ENCODE results near the gene SCARB2. TPM values are rescaled to one million over a fixed set of nuclear protein-coding genes. Genes with fewer than 3 reads are reported as not detected.

Gene SCARB2
- total and polyA plus RNA-seq, 7 donors, result 58.5 to 199 (median 109) TPM

DNA sequence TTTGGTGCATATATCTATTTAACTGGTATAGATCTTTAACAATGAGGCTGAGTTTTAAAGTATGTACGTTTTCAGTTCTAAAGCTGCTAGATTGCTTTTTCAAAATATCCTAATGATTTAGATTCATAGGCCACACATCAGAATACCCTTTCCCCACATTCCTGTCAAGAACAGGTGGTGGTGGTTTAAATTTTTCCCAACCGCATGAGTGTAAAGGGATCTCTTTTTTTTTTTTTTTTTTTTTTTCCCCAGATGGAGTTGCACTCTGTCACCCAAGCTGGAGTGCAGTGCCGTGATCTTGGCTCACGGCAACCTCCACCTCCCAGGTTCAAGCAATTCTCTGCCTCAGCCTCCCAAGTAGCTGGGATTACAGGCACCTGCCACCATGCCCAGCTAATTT lies 93.4 kb downstream of the SCARB2 start:
- H3K4me3 ChIP-seq, result no peak overlapping the region
- intact Hi-C loops (cut with DNase I), result no loop called here
- no peaks in the 10 kb centered on the region for H3K4me1 ChIP-seq
- TF ChIP-seq, protein P1, sequence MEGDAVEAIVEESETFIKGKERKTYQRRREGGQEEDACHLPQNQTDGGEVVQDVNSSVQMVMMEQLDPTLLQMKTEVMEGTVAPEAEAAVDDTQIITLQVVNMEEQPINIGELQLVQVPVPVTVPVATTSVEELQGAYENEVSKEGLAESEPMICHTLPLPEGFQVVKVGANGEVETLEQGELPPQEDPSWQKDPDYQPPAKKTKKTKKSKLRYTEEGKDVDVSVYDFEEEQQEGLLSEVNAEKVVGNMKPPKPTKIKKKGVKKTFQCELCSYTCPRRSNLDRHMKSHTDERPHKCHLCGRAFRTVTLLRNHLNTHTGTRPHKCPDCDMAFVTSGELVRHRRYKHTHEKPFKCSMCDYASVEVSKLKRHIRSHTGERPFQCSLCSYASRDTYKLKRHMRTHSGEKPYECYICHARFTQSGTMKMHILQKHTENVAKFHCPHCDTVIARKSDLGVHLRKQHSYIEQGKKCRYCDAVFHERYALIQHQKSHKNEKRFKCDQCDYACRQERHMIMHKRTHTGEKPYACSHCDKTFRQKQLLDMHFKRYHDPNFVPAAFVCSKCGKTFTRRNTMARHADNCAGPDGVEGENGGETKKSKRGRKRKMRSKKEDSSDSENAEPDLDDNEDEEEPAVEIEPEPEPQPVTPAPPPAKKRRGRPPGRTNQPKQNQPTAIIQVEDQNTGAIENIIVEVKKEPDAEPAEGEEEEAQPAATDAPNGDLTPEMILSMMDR (IDR thresholded peaks at IDR 0.05), result no peak
- no peaks in the 10 kb centered on the region for H3K27me3 ChIP-seq (ENCODE audit: insufficient read depth in 3 of 3, low read length in 2 of 3)
- 44 to 58% (median 49%) methylated on average over 4 of the region's 4 CpGs for WGBS, 3 donors
- H3K36me3 ChIP-seq (ENCODE audit: insufficient read depth in 1 of 2, low read depth in 1 of 2), result peaks cover 0 to 88% of the 10 kb centered on the region in 2 donors
- H3K27ac ChIP-seq, result no peak overlapping the region
- no peak for DNase-seq
- no peaks in the 10 kb centered on the region for H3K9me3 ChIP-seq
- peak in 1 of 4 donors; percentile 23 for ATAC-seq

DNA sequence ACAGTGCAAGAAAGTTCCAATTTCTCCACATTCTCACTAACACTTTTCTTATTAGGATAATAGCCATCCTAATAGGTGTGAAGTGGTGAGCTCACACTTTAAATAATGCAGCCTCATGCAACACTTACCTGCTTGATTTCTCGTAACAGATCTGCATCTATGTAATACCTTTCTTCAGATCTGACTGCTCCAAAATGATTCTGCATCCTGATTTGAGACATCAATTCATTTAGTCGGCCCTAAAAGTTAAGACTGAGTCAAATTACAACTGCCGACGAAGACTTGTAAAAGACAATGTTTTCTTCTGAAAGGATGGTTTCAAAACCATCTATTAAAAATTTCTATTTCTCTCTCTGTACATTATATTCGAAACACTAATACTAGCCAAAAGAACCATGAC lies 96.1 kb downstream of the SCARB2 start:
- intact Hi-C loops (cut with DNase I), result loop anchor here in 1 of 2 donors (10.0 kb wide), 1 partner anchor 323 kb away; no protein-coding TSS in a partner anchor
- Histone ChIP-seq H3K27me3 (ENCODE audit: insufficient read depth in 3 of 3, low read length in 2 of 3) (no peaks in the 10 kb centered on the region), H3K36me3 (ENCODE audit: insufficient read depth in 1 of 2, low read depth in 1 of 2) (peaks cover 7 to 91% of the 10 kb centered on the region in 2 donors), H3K27ac (no peak overlapping the region), H3K4me3 (no peak overlapping the region), H3K9me3 (no peaks in the 10 kb centered on the region), H3K4me1 (no peaks in the 10 kb centered on the region)
- WGBS, 3 donors, result 95 to 99% (median 96%) methylated on average over 5 of the region's 5 CpGs
- TF ChIP-seq, protein P1 (IDR thresholded peaks at IDR 0.05), result no peak
- DNase-seq (no peak), ATAC-seq (no peak)

DNA sequence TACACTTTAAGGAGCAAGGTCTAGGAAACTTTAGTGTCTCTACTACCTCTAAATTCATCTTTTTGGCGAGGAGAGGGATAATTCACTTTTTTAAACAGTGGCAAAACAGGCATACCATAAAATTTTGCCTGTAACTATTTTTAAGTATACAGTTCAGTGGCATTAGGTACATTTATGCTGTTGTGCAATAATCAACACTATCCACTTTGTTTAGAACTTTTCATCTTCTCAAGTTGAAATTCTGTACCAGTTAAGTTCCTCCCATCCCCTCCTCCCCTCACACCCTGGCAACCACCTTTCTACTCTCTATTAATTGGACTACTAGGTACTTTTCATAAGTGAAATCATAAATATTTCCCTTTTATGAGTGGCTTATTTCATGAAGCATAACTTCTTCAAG lies 96.8 kb downstream of the SCARB2 start:
- ATAC-seq, result no peak
- Histone ChIP-seq H3K9me3 (no peaks in the 10 kb centered on the region), H3K36me3 (ENCODE audit: insufficient read depth in 1 of 2, low read depth in 1 of 2) (peaks cover 7 to 91% of the 10 kb centered on the region in 2 donors), H3K4me1 (no peaks in the 10 kb centered on the region), H3K27ac (no peak overlapping the region), H3K4me3 (no peak overlapping the region), H3K27me3 (ENCODE audit: insufficient read depth in 3 of 3, low read length in 2 of 3) (no peaks in the 10 kb centered on the region)
- WGBS, 3 donors, result 98 to 100% (median 100%) methylated on average over 1 of the region's 1 CpG
- intact Hi-C loops (cut with DNase I), result loop anchor here in 1 of 2 donors (10.0 kb wide), 1 partner anchor 322 kb away; no protein-coding TSS in a partner anchor
- no peak for DNase-seq
- TF ChIP-seq, protein P1 (IDR thresholded peaks at IDR 0.05), result no peak

Other genes with a start within 250 kb of the SCARB2 start
- 10 to 100 TPM; 27.0 to 44.3 (median 30.7) TPM for gene SDAD1, start 222.9 kb downstream of the SCARB2 start, total RNA-seq
- gene SDAD1, start 222.9 kb downstream of the SCARB2 start, polyA plus RNA-seq, result 10 to 100 TPM; 18.6 to 34.6 (median 21.5) TPM
- gene CXCL9, start 206.3 kb downstream of the SCARB2 start, total RNA-seq, result under 1 TPM; 0.10 to 0.51 (median 0.44) TPM
- gene CXCL9, start 206.3 kb downstream of the SCARB2 start, polyA plus RNA-seq, result under 1 TPM; 0.03 to 0.14 (median 0.11) TPM
- gene CXCL10, start 190.3 kb downstream of the SCARB2 start, total RNA-seq, result 1 to 10 TPM in 1 of 4 donors, under 1 TPM in 2, not detected in 1; 0.29 to 1.5 (median 0.32) TPM
- under 1 TPM; 0.06 to 0.17 (median 0.16) TPM for gene CXCL10, start 190.3 kb downstream of the SCARB2 start, polyA plus RNA-seq
- under 1 TPM in 1 of 4 donors, not detected in 3; 0.37 TPM for gene CXCL11, start 177.8 kb downstream of the SCARB2 start, total RNA-seq
- under 1 TPM in 2 of 3 donors, not detected in 1; 0.03 to 0.15 TPM for gene CXCL11, start 177.8 kb downstream of the SCARB2 start, polyA plus RNA-seq
- 100 to 1,000 TPM in 3 of 4 donors, 10 to 100 TPM in 1; 64.6 to 218 (median 138) TPM for gene ART3, start 139.1 kb downstream of the SCARB2 start, total RNA-seq
- 100 to 1,000 TPM in 2 of 3 donors, 10 to 100 TPM in 1; 33.1 to 199 (median 108) TPM for gene ART3, start 139.1 kb downstream of the SCARB2 start, polyA plus RNA-seq
- gene NUP54, start 65.4 kb downstream of the SCARB2 start, total RNA-seq, result 10 to 100 TPM; 14.1 to 25.9 (median 17.6) TPM
- gene NUP54, start 65.4 kb downstream of the SCARB2 start, polyA plus RNA-seq, result 10 to 100 TPM; 14.2 to 26.0 (median 25.4) TPM
- gene FAM47E, start 37.9 kb upstream of the SCARB2 start, total RNA-seq, result 1 to 10 TPM; 1.7 to 4.6 (median 3.2) TPM
- gene FAM47E, start 37.9 kb upstream of the SCARB2 start, polyA plus RNA-seq, result 1 to 10 TPM; 1.2 to 2.6 (median 1.5) TPM
- gene STBD1, start 92.9 kb upstream of the SCARB2 start, total RNA-seq, result 10 to 100 TPM; 39.8 to 59.7 (median 47.2) TPM
- 10 to 100 TPM; 11.7 to 52.2 (median 32.2) TPM for gene STBD1, start 92.9 kb upstream of the SCARB2 start, polyA plus RNA-seq
- under 1 TPM in 3 of 4 donors, not detected in 1; 0.17 to 0.32 (median 0.17) TPM for gene CCDC158, start 207.3 kb upstream of the SCARB2 start, total RNA-seq
- gene CCDC158, start 207.3 kb upstream of the SCARB2 start, polyA plus RNA-seq, result not detected
- gene SHROOM3, start 221.4 kb upstream of the SCARB2 start, total RNA-seq, result under 1 TPM; 0.02 to 0.79 (median 0.12) TPM
- gene SHROOM3, start 221.4 kb upstream of the SCARB2 start, polyA plus RNA-seq, result under 1 TPM; 0.01 to 0.06 (median 0.03) TPM